ENCODE measurements around the gene GDPD3.

Gene GDPD3

DNA sequence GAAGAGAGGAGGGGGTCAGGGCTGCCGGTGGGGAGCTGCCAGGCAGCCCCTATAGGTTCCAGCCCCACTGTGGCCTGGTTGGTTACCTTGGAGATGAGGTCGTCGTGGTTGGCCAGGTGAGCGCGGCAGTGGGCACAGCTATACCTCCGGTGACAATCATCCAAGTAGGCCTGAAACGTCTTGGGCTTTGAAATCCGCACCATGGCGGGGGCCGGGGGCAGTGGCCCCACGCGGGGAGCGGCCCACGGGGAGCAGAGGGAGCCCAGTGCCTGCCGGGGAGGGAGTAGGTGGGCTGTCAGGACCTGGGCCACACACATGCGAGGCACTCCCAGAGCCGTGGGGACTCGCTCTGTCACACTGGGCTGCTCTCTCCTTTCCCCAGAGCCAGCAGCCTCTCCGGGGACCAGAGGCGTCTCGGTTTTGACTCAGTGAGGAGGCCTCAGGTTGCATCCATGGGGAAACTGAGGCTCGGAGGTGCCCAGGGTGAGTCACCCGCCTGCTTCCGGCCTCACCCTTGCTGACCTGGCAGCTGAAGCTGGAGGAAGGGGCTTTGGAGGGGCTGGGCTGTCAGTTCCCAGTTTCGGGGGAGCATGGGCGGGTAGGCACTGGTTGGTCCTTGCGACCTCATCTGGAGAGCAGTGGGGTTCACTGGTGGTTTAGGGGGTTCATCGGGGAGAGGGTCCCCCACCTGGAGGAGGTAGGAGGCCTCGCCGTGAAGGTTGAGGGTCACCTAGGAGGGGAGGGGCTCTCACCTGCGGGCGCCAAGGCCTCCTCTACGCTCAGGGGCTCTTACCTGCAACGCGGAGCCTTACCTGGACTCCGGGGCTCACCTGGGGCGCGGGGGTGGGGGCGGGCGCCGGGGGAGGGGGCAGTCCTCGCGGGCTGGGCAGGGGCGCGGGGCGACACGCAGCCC is 17.9 kb downstream of the GDPD3 start:
- Histone ChIP-seq H3K9ac (peak overlapping the region; percentile 83), H3K9me3 (peaks cover 39% of the 10 kb centered on the region), H3K4me3 (peak overlapping the region; percentile 78), H3K4me2 (peak overlapping the region; percentile 96), H3K27me3 (no peaks in the 10 kb centered on the region), H4K20me1 (peaks cover 9% of the 10 kb centered on the region; the same call in 1 of the 2 replicates), H3K27ac (peak overlapping the region; percentile 83), H3K36me3 (peaks cover 29% of the 10 kb centered on the region), H3K4me1 (peaks cover 52% of the 10 kb centered on the region)
- no peak for TF ChIP-seq Cebpa-rat (IDR thresholded peaks at IDR 0.05)

DNA sequence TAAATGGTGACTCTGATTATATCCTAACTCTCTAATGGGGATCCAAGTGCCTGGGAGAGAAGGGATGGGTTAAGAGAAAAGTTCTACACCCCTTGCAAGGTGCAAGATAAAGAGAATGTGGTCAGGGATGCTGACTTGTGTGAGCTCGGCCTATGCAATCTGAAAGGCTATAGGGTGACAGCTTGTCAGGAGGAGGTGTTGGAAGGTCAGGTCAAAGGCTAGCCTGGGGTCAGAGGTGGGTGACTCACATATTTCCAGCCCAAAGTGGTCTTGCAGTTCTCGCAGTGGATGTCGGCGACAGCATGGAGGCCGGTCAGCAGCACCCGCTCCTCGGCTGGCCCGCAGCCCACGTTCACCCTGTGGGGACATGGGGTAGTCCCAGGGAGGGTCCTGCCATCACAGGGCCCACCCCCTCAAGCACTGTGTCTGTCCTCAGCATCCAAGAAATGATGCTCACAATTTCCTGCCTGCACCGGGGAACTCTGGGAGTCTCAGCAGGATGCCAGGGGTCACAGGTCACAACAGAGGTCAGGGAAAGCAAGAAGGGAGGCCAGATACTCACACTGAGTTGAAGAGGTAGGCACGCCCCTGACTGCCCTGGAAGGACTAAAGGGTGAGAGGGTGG is 18.7 kb downstream of the GDPD3 start:
- Histone ChIP-seq H3K36me3 (peaks cover 29% of the 10 kb centered on the region), H3K27me3 (no peaks in the 10 kb centered on the region), H3K9ac (peak overlapping the region; percentile 83), H3K9me3 (peaks cover 32% of the 10 kb centered on the region), H4K20me1 (peaks cover 9% of the 10 kb centered on the region; the same call in 1 of the 2 replicates), H3K4me1 (peaks cover 60% of the 10 kb centered on the region), H3K27ac (peak overlapping the region; percentile 83), H3K4me3 (peak overlapping the region; percentile 78), H3K4me2 (peak overlapping the region; percentile 96)
- no peak for TF ChIP-seq Cebpa-rat (IDR thresholded peaks at IDR 0.05)

DNA sequence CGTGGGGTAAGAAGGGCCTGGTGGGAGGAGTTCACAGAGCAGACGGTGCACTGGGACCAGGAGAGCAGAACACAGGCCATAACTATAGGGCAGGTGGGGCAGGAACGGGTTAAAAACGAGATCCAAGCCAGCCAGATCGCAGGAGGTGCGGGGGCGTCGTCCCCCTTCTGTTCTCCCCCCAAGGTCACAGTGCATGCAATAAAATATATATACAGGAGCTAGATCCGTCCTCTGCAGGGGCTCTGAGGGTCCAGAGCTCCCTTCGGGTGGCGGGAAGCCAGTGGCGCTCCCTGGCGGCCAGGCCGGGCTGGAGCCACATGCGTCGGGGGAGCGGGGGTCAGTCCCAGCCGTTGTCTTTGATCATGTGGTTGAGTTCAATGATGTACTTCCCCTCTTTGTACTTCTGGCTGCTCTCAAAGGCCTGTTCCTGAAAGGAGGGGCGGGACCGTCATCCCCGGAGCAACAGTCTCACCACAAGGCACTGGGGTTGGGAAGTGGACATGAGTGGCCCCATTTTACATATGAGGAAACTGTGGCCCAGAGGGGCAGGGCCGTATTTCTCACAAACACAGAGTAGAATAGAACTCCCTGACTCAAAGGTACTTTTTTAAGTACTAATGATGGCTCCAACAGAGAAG is 20.8 kb downstream of the GDPD3 start:
- peaks cover 9% of the 10 kb centered on the region for H4K20me1 ChIP-seq
- peak overlapping the region; percentile 84 for H3K27ac ChIP-seq
- no peak for TF ChIP-seq Cebpa-rat (IDR thresholded peaks at IDR 0.05)
- H3K9ac ChIP-seq, result peak overlapping the region; percentile 81
- H3K4me1 ChIP-seq, result peaks cover 70% of the 10 kb centered on the region
- H3K4me3 ChIP-seq, result peak overlapping the region; percentile 70
- peak overlapping the region; percentile 96 for H3K4me2 ChIP-seq
- H3K9me3 ChIP-seq, result peaks cover 12% of the 10 kb centered on the region
- H3K36me3 ChIP-seq, result peaks cover 19% of the 10 kb centered on the region
- H3K27me3 ChIP-seq, result no peaks in the 10 kb centered on the region

- H3K4me1 ChIP-seq, result peaks cover 73% of the 10 kb centered on the region
- H3K27ac ChIP-seq, result peak within 1 kb of the TSS; percentile 84
- H3K4me3 ChIP-seq, result peak within 1 kb of the TSS; percentile 70
- no peaks in the 10 kb centered on the region for H3K27me3 ChIP-seq
- peaks cover 4% of the 10 kb centered on the region for H3K9me3 ChIP-seq
- H3K36me3 ChIP-seq, result peaks cover 19% of the 10 kb centered on the region
- peak within 1 kb of the TSS; percentile 81 for H3K9ac ChIP-seq
- no peak for TF ChIP-seq Cebpa-rat (IDR thresholded peaks at IDR 0.05)
- H3K4me2 ChIP-seq, result peak within 1 kb of the TSS; percentile 96
- peaks cover 9% of the 10 kb centered on the region for H4K20me1 ChIP-seq
These were observed 21.6 kb downstream of the GDPD3 start, which contains the start of gene TBX6 for GRCh38 chr16:30091474-30092372. TSS of gene TBX6 (minus strand) at chr16:30091924. CDS start at chr16:30091193, 731 bp downstream.

- peaks cover 26% of the 10 kb centered on the region for H3K36me3 ChIP-seq
- no peak for TF ChIP-seq Cebpa-rat (IDR thresholded peaks at IDR 0.05)
- H3K9me3 ChIP-seq, result no peaks in the 10 kb centered on the region
- H4K20me1 ChIP-seq, result peaks cover 9% of the 10 kb centered on the region
- H3K4me3 ChIP-seq, result peak overlapping the region; percentile 70
- H3K4me2 ChIP-seq, result peak overlapping the region; percentile 96
- peak overlapping the region; percentile 81 for H3K9ac ChIP-seq
- H3K27ac ChIP-seq, result peak overlapping the region; percentile 84
- H3K27me3 ChIP-seq, result no peaks in the 10 kb centered on the region
- peaks cover 76% of the 10 kb centered on the region for H3K4me1 ChIP-seq
These were observed 22.6 kb downstream of the GDPD3 start for GRCh38 chr16:30090610-30091331.

DNA sequence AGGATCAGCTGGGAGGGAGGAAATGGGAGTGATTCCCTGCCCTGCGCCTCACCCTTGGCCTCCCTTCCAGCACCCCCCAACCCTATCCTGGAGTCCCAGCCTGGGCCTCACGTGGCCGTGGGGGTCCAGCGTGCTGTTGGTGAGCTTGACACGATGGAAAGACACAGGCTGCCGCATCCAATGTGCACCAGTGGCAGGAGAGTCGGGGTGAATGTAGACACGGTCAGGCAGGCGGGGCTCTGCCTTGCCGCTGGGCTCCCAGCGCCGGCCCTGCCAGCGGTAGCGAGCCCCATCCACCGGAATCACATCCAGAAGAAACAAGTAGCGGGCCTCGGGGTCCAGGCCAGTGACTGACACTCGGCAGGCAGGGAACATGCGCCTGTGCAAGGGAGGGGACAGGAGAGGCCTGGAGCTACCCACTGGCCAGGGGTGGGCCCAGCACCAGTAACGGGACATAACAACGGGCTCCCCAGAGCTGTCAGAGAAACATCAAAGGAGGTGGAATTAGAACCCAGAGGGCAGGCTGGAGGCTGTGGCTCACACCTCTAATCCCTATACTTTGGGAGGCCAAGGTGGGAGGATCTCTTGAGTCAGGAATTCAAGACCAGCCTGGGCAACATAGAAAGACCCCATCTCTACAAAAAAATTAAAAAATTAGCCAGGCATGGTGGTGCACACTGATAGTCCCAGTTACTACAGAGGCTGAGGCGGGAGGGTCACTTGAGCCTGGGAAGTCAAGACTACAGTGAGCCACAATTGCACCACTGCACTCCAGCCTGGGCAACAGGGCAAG is 24.3 kb downstream of the GDPD3 start:
- 0 out of 2 replicates have a peak overlapping the region, but pooled peaks have one; percentile 84 for H3K27ac ChIP-seq
- peaks cover 36% of the 10 kb centered on the region for H3K36me3 ChIP-seq
- H4K20me1 ChIP-seq, result no peaks in the 10 kb centered on the region; the same call in 1 of the 2 replicates
- H3K4me1 ChIP-seq, result peaks cover 60% of the 10 kb centered on the region
- H3K9ac ChIP-seq, result peak overlapping the region; percentile 2; the same call in 1 of the 2 replicates
- no peak for TF ChIP-seq Cebpa-rat (IDR thresholded peaks at IDR 0.05)
- no peaks in the 10 kb centered on the region for H3K9me3 ChIP-seq
- H3K27me3 ChIP-seq, result no peaks in the 10 kb centered on the region
- peak overlapping the region; percentile 96 for H3K4me2 ChIP-seq
- no peak overlapping the region for H3K4me3 ChIP-seq

DNA sequence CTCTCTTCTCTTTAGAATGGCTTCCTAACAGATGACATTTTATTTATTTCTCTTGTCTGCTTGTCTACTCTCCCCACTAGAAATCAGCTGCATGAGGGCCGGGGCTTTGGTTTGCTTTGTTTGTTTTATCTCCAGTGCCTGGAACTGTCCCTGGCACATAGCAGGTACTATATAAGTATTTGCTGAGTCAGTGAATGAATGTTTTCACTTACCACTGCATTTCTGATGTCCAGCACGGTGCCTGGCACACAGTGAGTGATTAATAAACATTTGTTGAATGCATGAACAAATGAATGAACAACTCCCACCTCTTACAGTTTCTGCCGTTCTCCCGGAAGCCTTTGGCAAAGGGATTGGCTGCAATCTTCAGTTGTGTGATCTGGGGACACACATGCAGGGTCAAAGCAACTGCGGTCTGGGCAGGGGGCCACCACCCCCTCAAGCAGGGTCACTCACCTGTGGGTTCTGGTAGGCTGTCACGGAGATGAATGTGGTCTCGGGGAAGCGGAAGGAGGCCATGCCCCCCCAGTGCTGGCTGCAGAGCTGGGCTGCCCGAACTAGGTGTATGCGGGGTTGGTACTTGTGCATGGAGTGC is 25.0 kb downstream of the GDPD3 start:
- no peak for TF ChIP-seq Cebpa-rat (IDR thresholded peaks at IDR 0.05)
- H3K9ac ChIP-seq, result peak overlapping the region; percentile 2; the same call in 1 of the 2 replicates
- H3K4me1 ChIP-seq, result peaks cover 53% of the 10 kb centered on the region
- peaks cover 40% of the 10 kb centered on the region for H3K36me3 ChIP-seq
- no peak overlapping the region for H3K27ac ChIP-seq
- no peaks in the 10 kb centered on the region for H3K9me3 ChIP-seq
- H4K20me1 ChIP-seq, result peaks cover 5% of the 10 kb centered on the region
- no peak overlapping the region for H3K4me3 ChIP-seq
- H3K27me3 ChIP-seq, result no peaks in the 10 kb centered on the region
- H3K4me2 ChIP-seq, result no peak overlapping the region

Data from BLaER1 (cell line).